ENCODE measurements around the gene BTG1. TPM values are rescaled to one million over a fixed set of nuclear protein-coding genes. Genes with fewer than 3 reads are reported as not detected.
"Not testable (repeated sequence)": the region's sequence is repeated elsewhere in the genome, so short reads cannot be mapped to it uniquely, and the experiment has no call there.

The BTG1 gene
- total RNA-seq, 2 experiments from 2014 or later: 75.4 to 76.8 TPM

GRCh38 chr12:92109613-92110012 lies 36.0 kb downstream of the BTG1 start:
- CTCF ChIA-PET: no interaction called here

GRCh38 chr12:92108651-92109050 lies 37.0 kb downstream of the BTG1 start:
- CTCF ChIA-PET: no interaction called here
- POLR2A ChIA-PET: no interaction called here

More at GRCh38 chr12:92109613-92110012, 36.0 kb downstream of the BTG1 start:
- POLR2A ChIA-PET: no interaction called here

- ChIA-PET CTCF (no interaction called here), POLR2A (no interaction called here)
These were observed 38.0 kb downstream of the BTG1 start for GRCh38 chr12:92107621-92108131.

GRCh38 chr12:92107094-92107493 lies 38.6 kb downstream of the BTG1 start:
- ChIA-PET POLR2A (no interaction called here), CTCF (no interaction called here)

GRCh38 chr12:92105676-92106075 lies 40.0 kb downstream of the BTG1 start:
- POLR2A ChIA-PET: no interaction called here
- CTCF ChIA-PET: no interaction called here

GRCh38 chr12:92105110-92105509 lies 40.5 kb downstream of the BTG1 start:
- ChIA-PET POLR2A (no interaction called here), CTCF (no interaction called here)

GRCh38 chr12:92102606-92103005 lies 43.0 kb downstream of the BTG1 start:
- ChIA-PET POLR2A (no interaction called here), CTCF (no interaction called here)

GRCh38 chr12:92098594-92099380 lies 46.9 kb downstream of the BTG1 start:
- CTCF ChIA-PET: no interaction called here
- POLR2A ChIA-PET: no interaction called here

- CTCF ChIA-PET: interaction anchor here (1.4 kb wide), 1 partner anchor 41 kb away, joined by 3 read pairs; no protein-coding TSS in a partner anchor
- POLR2A ChIA-PET: no interaction called here
These were observed 49.1 kb downstream of the BTG1 start for GRCh38 chr12:92096346-92097136.

GRCh38 chr12:92094751-92095161 lies 50.9 kb downstream of the BTG1 start:
- ChIA-PET POLR2A (no interaction called here), CTCF (no interaction called here)

- POLR2A ChIA-PET, CTCF ChIA-PET: not testable (repeated sequence)
These were observed 51.3 kb downstream of the BTG1 start for GRCh38 chr12:92094301-92094700.

All from activated CD8-positive, alpha-beta memory T cell treated with anti-CD3 and anti-CD28 coated beads for 36 hours (primary cell).